GM18909 (cell line): ENCODE results near the gene ESR1.

Source experiments
- ATAC-seq: cut with Tn5 transposase; IDR thresholded peaks from one replicate; pipeline ENCODE4 v1.9.1; 2021; ENCODE audit warnings: mild to moderate bottlenecking; ENCODE audit not compliant: unreplicated experiment, poor library complexity

The ESR1 gene

GRCh38 chr6:152164957-152165356 lies 357.5 kb downstream of the ESR1 start:
- ATAC-seq: no peak

DNA sequence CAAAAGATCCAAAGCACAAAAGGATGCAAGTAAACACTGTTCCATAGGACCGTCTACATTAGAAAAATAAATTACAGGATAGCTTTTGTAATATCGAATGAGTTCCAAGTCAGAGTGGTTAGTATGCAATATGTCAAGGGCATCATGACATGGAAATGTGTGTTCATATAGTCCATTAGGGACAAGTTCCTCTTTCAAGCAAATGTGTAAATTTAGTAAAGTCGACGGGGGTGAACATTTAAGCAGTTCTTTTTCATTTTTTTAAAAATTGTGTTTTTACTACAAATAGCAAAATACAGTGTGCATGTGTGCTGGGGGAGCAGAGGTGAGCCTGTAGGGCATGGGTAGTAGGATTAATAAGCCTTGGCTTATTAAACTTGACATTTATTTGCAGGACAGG lies 359.0 kb downstream of the ESR1 start:
- no peak for ATAC-seq

GRCh38 chr6:152166897-152167296 lies 359.4 kb downstream of the ESR1 start:
- ATAC-seq: no peak

DNA sequence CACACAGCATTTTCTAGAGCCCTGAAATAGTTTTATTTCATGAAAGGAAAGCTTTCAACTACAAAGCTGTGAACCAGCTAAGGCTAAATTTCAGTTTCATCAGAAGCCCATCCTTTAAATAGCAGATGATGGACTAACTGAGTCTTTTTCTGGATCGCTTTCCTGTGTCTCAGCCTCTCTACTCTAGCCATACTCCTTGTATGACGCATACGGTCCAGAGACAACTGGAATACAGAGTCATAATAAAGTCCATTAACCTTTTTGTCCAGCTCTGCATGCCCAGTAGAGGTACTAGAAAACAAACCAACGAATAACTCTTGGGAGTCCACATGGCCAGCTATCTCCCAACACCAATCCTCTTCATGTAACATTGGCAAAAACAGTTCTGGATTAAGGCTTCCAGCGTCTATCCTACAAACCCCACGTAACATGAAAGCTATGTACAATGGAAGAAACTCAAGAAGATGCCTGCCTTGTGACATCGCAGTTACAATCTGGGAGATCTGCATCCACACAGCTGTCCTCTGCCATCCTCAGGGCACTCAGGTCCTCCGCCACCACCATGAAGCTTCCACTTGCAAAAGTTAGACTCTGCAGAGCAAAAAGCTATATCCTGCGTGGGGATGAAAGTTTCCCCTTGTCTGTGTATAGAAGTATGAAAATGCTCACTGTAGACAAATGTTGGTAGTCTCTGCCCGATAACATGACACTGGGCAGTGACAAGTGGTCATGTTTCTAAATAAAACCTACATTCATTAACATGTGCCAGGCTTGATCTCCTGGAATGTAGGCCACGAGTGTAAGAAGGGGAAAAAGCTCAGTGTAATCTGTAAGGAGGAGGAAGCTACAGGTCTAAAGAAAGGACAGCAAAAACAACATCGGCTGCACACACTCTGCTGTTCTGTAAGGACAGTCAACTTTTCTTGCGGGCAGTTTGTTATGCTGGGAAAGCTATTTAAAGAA lies 360.4 kb downstream of the ESR1 start:
- no peak for ATAC-seq

GRCh38 chr6:152170313-152170701 lies 362.8 kb downstream of the ESR1 start:
- ATAC-seq: no peak

DNA sequence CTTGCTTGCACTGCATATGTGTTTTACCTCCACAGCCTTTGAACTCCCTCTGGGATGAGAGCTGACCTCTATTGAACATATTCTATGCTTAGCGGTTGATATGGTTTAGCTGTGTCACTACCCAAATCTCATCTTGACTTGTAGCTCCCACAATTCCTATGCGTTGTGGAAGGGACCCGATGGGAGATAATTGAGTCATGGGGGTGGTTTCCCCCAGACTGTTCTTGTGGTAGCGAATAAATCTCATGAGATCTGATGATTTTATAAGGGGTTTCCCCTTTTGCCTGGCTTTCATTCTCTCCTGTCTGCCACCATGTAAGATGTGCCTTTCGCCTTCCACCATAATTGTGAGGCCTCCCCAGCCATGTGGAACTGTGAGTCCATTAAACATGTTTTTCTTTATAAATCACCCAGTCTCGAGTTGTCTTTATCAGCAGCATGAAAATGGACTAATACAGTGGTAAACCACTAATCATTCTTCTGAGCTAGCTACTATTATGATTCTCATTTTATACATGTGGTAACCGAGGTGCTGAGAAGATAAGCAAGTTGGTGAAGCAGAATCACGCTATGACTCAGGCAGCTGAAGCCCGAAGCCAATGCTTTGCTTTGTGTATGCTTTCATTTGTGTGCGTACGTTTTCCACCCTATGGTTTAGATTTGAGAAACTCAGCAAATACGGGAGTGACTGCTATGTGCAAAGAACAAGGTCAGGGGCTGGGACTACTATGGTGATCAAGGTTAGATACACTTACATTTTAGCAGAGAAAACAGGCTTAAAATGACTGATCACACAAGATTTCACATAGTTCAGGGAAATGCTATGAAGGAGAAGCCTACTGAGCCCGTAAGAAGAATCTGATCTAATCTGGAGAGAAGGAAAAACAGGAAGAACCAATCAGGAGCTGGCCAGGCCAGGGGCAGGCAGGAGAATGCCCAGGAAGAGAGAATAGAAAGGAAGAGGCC lies 363.5 kb downstream of the ESR1 start:
- ATAC-seq: peak; percentile 99

DNA sequence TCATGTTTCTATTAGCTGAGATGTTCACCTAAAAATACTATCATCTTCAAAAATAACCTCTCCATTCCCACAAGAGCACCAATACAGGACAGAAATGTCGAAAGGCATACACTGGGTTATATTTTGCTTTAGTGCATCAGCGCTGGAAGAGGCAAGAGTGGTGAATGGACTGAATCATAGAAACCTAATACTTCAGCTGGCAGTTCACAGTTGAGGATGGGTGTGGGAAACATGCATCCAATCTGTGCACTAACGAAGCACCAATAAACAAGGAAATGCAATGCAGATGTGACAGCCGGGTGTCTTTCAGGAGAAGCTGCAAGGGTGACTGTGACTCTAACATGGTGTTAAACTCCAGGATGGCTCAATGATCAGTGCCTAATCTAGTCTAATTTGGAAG lies 365.8 kb downstream of the ESR1 start:
- no peak for ATAC-seq

GRCh38 chr6:152173957-152174356 lies 366.5 kb downstream of the ESR1 start:
- ATAC-seq: no peak

GRCh38 chr6:152176268-152176667 lies 368.8 kb downstream of the ESR1 start:
- ATAC-seq: no peak
